ENCODE data around the gene CRB1. TPM values are rescaled to one million over a fixed set of nuclear protein-coding genes. Genes with fewer than 3 reads are reported as not detected.
"Not testable (repeated sequence)": the region's sequence is repeated elsewhere in the genome, so short reads cannot be mapped to it uniquely, and the experiment has no call there.

Gene CRB1
- total and polyA plus RNA-seq, 2 experiments from 2014 or later: 0.27 to 0.56 TPM

- not testable (repeated sequence) for H3K27ac ChIP-seq (ENCODE audit: low read depth); H3K4me1 ChIP-seq (ENCODE audit: insufficient read depth); H3K36me3 ChIP-seq (ENCODE audit: insufficient read depth); H3K36me3 Mint-ChIP-seq (ENCODE audit: low read depth); H3K27me3 Mint-ChIP-seq (ENCODE audit: insufficient read depth, low read depth, poor library complexity); ATAC-seq; H3K4me1 Mint-ChIP-seq; H3K4me3 ChIP-seq; H4K20me1 ChIP-seq (replicated peaks; ENCODE audit: insufficient read depth); H2AFZ ChIP-seq; H3K4me2 ChIP-seq; H3K9me3 Mint-ChIP-seq; H3K9me2 ChIP-seq (ENCODE audit: insufficient read depth); H3K27me3 ChIP-seq (ENCODE audit: insufficient read depth); DNase-seq (ENCODE audit: low spot score); H3K4me3 Mint-ChIP-seq; H3F3A ChIP-seq (replicated peaks; ENCODE audit: low read depth); H3K27ac Mint-ChIP-seq; H3K79me2 ChIP-seq (replicated peaks; ENCODE audit: insufficient read depth)
These were observed 223.5 kb downstream of the CRB1 start for GRCh38 chr1:197491505-197491904.

GRCh38 chr1:197496722-197497121 lies 228.7 kb downstream of the CRB1 start:
- Mint-ChIP-seq H3K36me3 (ENCODE audit: low read depth) (no peaks in the 10 kb centered on the region), H3K4me1 (peaks cover 15% of the 10 kb centered on the region), H3K9me3 (no peaks in the 10 kb centered on the region), H3K4me3 (no peak overlapping the region), H3K27ac (no peak overlapping the region), H3K27me3 (ENCODE audit: insufficient read depth, low read depth, poor library complexity) (no peaks in the 10 kb centered on the region)
- no peak overlapping the region for H2AFZ ChIP-seq
- no peak overlapping the region for H3K4me2 ChIP-seq
- H3K36me3 ChIP-seq (ENCODE audit: insufficient read depth): no peaks in the 10 kb centered on the region
- no peak for TF ChIP-seq CREB1 (CRISPR knock-in tag; IDR thresholded peaks at IDR 0.05; ENCODE audit: low read depth)
- TF ChIP-seq NANOG (IDR thresholded peaks at IDR 0.05; ENCODE audit: borderline replicate concordance): no peak
- TF ChIP-seq POLR2AphosphoS5 (IDR thresholded peaks at IDR 0.05; ENCODE audit: low read depth): no peak
- no peak for TF ChIP-seq ZNF331 (CRISPR knock-in tag; IDR thresholded peaks at IDR 0.05; ENCODE audit: low read depth)
- TF ChIP-seq ZNF114 (CRISPR knock-in tag; IDR thresholded peaks at IDR 0.05): no peak
- no peak for TF ChIP-seq STAT1 (IDR thresholded peaks at IDR 0.05; ENCODE audit: unreplicated experiment)
- TF ChIP-seq, protein P1, sequence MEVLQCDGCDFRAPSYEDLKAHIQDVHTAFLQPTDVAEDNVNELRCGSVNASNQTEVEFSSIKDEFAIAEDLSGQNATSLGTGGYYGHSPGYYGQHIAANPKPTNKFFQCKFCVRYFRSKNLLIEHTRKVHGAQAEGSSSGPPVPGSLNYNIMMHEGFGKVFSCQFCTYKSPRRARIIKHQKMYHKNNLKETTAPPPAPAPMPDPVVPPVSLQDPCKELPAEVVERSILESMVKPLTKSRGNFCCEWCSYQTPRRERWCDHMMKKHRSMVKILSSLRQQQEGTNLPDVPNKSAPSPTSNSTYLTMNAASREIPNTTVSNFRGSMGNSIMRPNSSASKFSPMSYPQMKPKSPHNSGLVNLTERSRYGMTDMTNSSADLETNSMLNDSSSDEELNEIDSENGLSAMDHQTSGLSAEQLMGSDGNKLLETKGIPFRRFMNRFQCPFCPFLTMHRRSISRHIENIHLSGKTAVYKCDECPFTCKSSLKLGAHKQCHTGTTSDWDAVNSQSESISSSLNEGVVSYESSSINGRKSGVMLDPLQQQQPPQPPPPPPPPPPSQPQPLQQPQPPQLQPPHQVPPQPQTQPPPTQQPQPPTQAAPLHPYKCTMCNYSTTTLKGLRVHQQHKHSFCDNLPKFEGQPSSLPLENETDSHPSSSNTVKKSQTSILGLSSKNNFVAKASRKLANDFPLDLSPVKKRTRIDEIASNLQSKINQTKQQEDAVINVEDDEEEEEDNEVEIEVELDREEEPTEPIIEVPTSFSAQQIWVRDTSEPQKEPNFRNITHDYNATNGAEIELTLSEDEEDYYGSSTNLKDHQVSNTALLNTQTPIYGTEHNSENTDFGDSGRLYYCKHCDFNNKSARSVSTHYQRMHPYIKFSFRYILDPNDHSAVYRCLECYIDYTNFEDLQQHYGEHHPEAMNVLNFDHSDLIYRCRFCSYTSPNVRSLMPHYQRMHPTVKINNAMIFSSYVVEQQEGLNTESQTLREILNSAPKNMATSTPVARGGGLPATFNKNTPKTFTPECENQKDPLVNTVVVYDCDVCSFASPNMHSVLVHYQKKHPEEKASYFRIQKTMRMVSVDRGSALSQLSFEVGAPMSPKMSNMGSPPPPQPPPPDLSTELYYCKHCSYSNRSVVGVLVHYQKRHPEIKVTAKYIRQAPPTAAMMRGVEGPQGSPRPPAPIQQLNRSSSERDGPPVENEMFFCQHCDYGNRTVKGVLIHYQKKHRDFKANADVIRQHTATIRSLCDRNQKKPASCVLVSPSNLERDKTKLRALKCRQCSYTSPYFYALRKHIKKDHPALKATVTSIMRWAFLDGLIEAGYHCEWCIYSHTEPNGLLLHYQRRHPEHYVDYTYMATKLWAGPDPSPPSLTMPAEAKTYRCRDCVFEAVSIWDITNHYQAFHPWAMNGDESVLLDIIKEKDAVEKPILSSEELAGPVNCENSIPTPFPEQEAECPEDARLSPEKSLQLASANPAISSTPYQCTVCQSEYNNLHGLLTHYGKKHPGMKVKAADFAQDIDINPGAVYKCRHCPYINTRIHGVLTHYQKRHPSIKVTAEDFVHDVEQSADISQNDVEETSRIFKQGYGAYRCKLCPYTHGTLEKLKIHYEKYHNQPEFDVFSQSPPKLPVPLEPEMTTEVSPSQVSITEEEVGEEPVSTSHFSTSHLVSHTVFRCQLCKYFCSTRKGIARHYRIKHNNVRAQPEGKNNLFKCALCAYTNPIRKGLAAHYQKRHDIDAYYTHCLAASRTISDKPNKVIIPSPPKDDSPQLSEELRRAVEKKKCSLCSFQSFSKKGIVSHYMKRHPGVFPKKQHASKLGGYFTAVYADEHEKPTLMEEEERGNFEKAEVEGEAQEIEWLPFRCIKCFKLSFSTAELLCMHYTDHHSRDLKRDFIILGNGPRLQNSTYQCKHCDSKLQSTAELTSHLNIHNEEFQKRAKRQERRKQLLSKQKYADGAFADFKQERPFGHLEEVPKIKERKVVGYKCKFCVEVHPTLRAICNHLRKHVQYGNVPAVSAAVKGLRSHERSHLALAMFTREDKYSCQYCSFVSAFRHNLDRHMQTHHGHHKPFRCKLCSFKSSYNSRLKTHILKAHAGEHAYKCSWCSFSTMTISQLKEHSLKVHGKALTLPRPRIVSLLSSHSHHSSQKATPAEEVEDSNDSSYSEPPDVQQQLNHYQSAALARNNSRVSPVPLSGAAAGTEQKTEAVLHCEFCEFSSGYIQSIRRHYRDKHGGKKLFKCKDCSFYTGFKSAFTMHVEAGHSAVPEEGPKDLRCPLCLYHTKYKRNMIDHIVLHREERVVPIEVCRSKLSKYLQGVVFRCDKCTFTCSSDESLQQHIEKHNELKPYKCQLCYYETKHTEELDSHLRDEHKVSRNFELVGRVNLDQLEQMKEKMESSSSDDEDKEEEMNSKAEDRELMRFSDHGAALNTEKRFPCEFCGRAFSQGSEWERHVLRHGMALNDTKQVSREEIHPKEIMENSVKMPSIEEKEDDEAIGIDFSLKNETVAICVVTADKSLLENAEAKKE (CRISPR knock-in tag; IDR thresholded peaks at IDR 0.05): no peak
- no peak for TF ChIP-seq EZH2 (IDR thresholded peaks at IDR 0.05; ENCODE audit: low read depth, unreplicated experiment)
- H4K20me1 ChIP-seq (replicated peaks; ENCODE audit: insufficient read depth): no peaks in the 10 kb centered on the region
- peaks cover 10% of the 10 kb centered on the region for H3K4me1 ChIP-seq (ENCODE audit: insufficient read depth)
- H3K27ac ChIP-seq (ENCODE audit: low read depth): no peak overlapping the region
- H3K4me3 ChIP-seq: no peak overlapping the region
- no peaks in the 10 kb centered on the region for H3K79me2 ChIP-seq (replicated peaks; ENCODE audit: insufficient read depth)
- no peaks in the 10 kb centered on the region for H3K9me2 ChIP-seq (ENCODE audit: insufficient read depth)
- ATAC-seq (no peak), DNase-seq (ENCODE audit: low spot score) (no peak)
- no peaks in the 10 kb centered on the region for H3F3A ChIP-seq (replicated peaks; ENCODE audit: low read depth)
- no peaks in the 10 kb centered on the region for H3K27me3 ChIP-seq (ENCODE audit: insufficient read depth)
